H9 (cell line): ENCODE results near the gene ARCN1. TPM values are rescaled to one million over a fixed set of nuclear protein-coding genes. Genes with fewer than 3 reads are reported as not detected.

Experiments
- DNase-seq: peaks from one replicate; pipeline ENCODE4 v3.0.0-alpha.2; 2017
- H2AFZ ChIP-seq: one replicate; pipeline ENCODE4 v1.6.1; 2013; ENCODE audit warnings: mild to moderate bottlenecking, low read length, control low read depth, moderate library complexity
- H2AK5ac ChIP-seq: 2 replicates; pipeline ENCODE4 v1.6.1; 2013; ENCODE audit warnings: low read length, control low read depth, mixed read lengths; ENCODE audit not compliant: insufficient read length
- H2BK120ac ChIP-seq: one replicate; pipeline ENCODE4 v1.6.1; 2013; ENCODE audit warnings: low read depth, mild to moderate bottlenecking, low read length, control low read depth, inconsistent platforms; ENCODE audit not compliant: poor library complexity, severe bottlenecking
- H2BK12ac ChIP-seq: 2 replicates; pipeline ENCODE4 v1.6.1; 2013; ENCODE audit warnings: low read length, control low read depth, mixed read lengths, low read depth; ENCODE audit not compliant: insufficient read length
- H2BK15ac ChIP-seq: 2 replicates; pipeline ENCODE4 v1.6.1; 2013; ENCODE audit warnings: low read depth, low read length, control low read depth
- H2BK20ac ChIP-seq: one replicate; pipeline ENCODE4 v1.6.1; 2013; ENCODE audit warnings: low read depth, mild to moderate bottlenecking, low read length, control low read depth, inconsistent platforms; ENCODE audit not compliant: poor library complexity, severe bottlenecking
- H2BK5ac ChIP-seq: 2 replicates; pipeline ENCODE4 v1.6.1; 2013; ENCODE audit warnings: low read length, control low read depth, mixed read lengths; ENCODE audit not compliant: insufficient read length
- H3K14ac ChIP-seq: 2 replicates; pipeline ENCODE4 v1.6.1; 2013; ENCODE audit warnings: low read length, control low read depth; ENCODE audit not compliant: insufficient read depth
- H3K18ac ChIP-seq: 2 replicates; pipeline ENCODE4 v1.6.1; 2013; ENCODE audit warnings: low read depth, mild to moderate bottlenecking, mixed read lengths, low read length, control low read depth; ENCODE audit not compliant: insufficient read length
- H3K23ac ChIP-seq: 2 replicates; pipeline ENCODE4 v1.6.1; 2013; ENCODE audit warnings: low read length, control low read depth, mixed read lengths, low read depth; ENCODE audit not compliant: insufficient read length
- H3K23me2 ChIP-seq: 2 replicates; pipeline ENCODE4 v1.6.1; 2013; ENCODE audit warnings: low read depth, mild to moderate bottlenecking, mixed read lengths, low read length, control low read depth; ENCODE audit not compliant: insufficient read length, poor library complexity, severe bottlenecking
- H3K27ac ChIP-seq: 2 replicates; pipeline ENCODE4 v1.5.1; 2013; ENCODE audit warnings: low read length, control low read depth, mixed read lengths, low read depth; ENCODE audit not compliant: insufficient read length
- H3K27me3 ChIP-seq: 2 replicates; pipeline ENCODE4 v1.6.1; 2013; ENCODE audit warnings: low read length, control low read depth, inconsistent platforms; ENCODE audit not compliant: insufficient read depth
- H3K4ac ChIP-seq: 2 replicates; pipeline ENCODE4 v1.6.1; 2013; ENCODE audit warnings: low read depth, mild to moderate bottlenecking, control low read depth, inconsistent platforms, low read length, moderate library complexity
- H3K4me1 ChIP-seq: 2 replicates; pipeline ENCODE4 v1.6.1; 2013; ENCODE audit warnings: low read length, control low read depth, inconsistent platforms; ENCODE audit not compliant: insufficient read depth
- H3K4me2 ChIP-seq: 2 replicates; pipeline ENCODE4 v1.6.1; 2013; ENCODE audit warnings: low read length, control low read depth, mixed read lengths; ENCODE audit not compliant: insufficient read length, insufficient read depth
- H3K56ac ChIP-seq: 2 replicates; pipeline ENCODE4 v1.6.1; 2013; ENCODE audit warnings: low read depth, mild to moderate bottlenecking, mixed read lengths, low read length, control low read depth; ENCODE audit not compliant: insufficient read length
- H3K79me1 ChIP-seq: 2 replicates; pipeline ENCODE4 v1.6.1; 2013; ENCODE audit warnings: low read depth, mild to moderate bottlenecking, moderate library complexity, low read length, control low read depth, inconsistent platforms; ENCODE audit not compliant: insufficient read depth, poor library complexity, severe bottlenecking
- H3K79me2 ChIP-seq: 2 replicates; pipeline ENCODE4 v1.6.1; 2013; ENCODE audit warnings: low read length, control low read depth, inconsistent platforms; ENCODE audit not compliant: insufficient read depth
- H3K9ac ChIP-seq: 2 replicates; pipeline ENCODE4 v1.6.1; 2013; ENCODE audit warnings: low read length, control low read depth, mixed read lengths; ENCODE audit not compliant: insufficient read length; ENCODE audit errors: extremely low read depth
- H3K9me3 ChIP-seq: one replicate; pipeline ENCODE4 v1.6.1; 2013; ENCODE audit warnings: low read depth, low read length, inconsistent platforms; ENCODE audit not compliant: control insufficient read depth
- H3T11ph ChIP-seq: one replicate; pipeline ENCODE4 v1.6.1; 2013; ENCODE audit warnings: mild to moderate bottlenecking, low read length, control low read depth, inconsistent platforms
- H4K20me1 ChIP-seq: one replicate; pipeline ENCODE4 v1.6.1; 2013; ENCODE audit not compliant: control insufficient read depth, insufficient read length, insufficient read depth
- H4K5ac ChIP-seq: 2 replicates; pipeline ENCODE4 v1.6.1; 2013; ENCODE audit warnings: low read depth, mild to moderate bottlenecking, mixed read lengths, low read length, control low read depth; ENCODE audit not compliant: insufficient read length
- H4K8ac ChIP-seq: replicated peaks from 2 replicates; pipeline ENCODE4 v1.6.1; 2013; ENCODE audit warnings: low read length, control low read depth, mixed read lengths, low read depth; ENCODE audit not compliant: insufficient read length
- H4K91ac ChIP-seq: 2 replicates; pipeline ENCODE4 v1.6.1; 2013; ENCODE audit warnings: low read depth, mild to moderate bottlenecking, moderate library complexity, mixed read lengths, low read length, control low read depth; ENCODE audit not compliant: insufficient read length
- H3K27ac Mint-ChIP-seq, 3 experiments: 2 replicates in 2 of 3; 3 replicates in 1 of 3; pipeline ENCODE4 v1.8.0; 2020 to 2021; ENCODE audit warnings: mixed read lengths in 3 of 3, mild to moderate bottlenecking in 1 of 3, moderate library complexity in 1 of 3
- H3K27me3 Mint-ChIP-seq: 2 replicates; pipeline ENCODE4 v1.8.0; 2021; ENCODE audit warnings: low read depth, mild to moderate bottlenecking, moderate library complexity, mixed read lengths
- H3K36me3 Mint-ChIP-seq, 3 experiments: 2 replicates in 2 of 3; 3 replicates in 1 of 3; pipeline ENCODE4 v1.8.0; 2020 to 2021; ENCODE audit warnings: low read depth in 3 of 3, mixed read lengths in 3 of 3; ENCODE audit not compliant: insufficient read depth in 1 of 3
- H3K4me1 Mint-ChIP-seq, 2 experiments: 2 replicates each; pipeline ENCODE4 v1.8.0; 2020; ENCODE audit warnings: mixed read lengths in 2 of 2
- H3K4me3 Mint-ChIP-seq, 2 experiments: 2 replicates in 1 of 2; 3 replicates in 1 of 2; pipeline ENCODE4 v1.8.0; 2020 to 2021; ENCODE audit warnings: mild to moderate bottlenecking in 2 of 2, mixed read lengths in 2 of 2, moderate library complexity in 1 of 2
- H3K9me3 Mint-ChIP-seq, 2 experiments: 2 replicates in 1 of 2; 3 replicates in 1 of 2; pipeline ENCODE4 v1.8.0; 2020; ENCODE audit warnings: mild to moderate bottlenecking in 2 of 2, mixed read lengths in 2 of 2, moderate library complexity in 1 of 2
- CTCF ChIP-seq: fragments of 200-600 bp; sonication (generic); conservative IDR thresholded peaks from 3 replicates; pipeline ENCODE4 v1.8.0; 2021; ENCODE audit warnings: antibody characterized with exemption, mild to moderate bottlenecking
- WGBS: extraction: QIAGEN DNeasy Blood & Tissue Kit; methylation state at CpG from one replicate; pipeline ENCODE4 v1.1.7; 2013; ENCODE audit warnings: missing lambda C conversion rate, low lambda C conversion rate, mixed read lengths; ENCODE audit not compliant: insufficient read length; ENCODE audit errors: extremely low coverage; 5-methylcytosine and 5-hydroxymethylcytosine counted together
- total RNA-seq: library from RNA; stranded (reverse); gene quantifications from 2 replicates; pipeline ENCODE4 v1.2.1, GENCODE V29; 2021

ARCN1 gene
- total RNA-seq, 1 experiment from 2014 or later: 152 TPM

GRCh38 chr11:118606157-118606843, 34.1 kb downstream of the ARCN1 start:
- no peak overlapping the region for H3K23ac ChIP-seq
- no peak overlapping the region for H2BK5ac ChIP-seq
- no peak overlapping the region for H2AK5ac ChIP-seq
- no peaks in the 10 kb centered on the region for H4K20me1 ChIP-seq
- H2BK120ac ChIP-seq: no peak overlapping the region
- peak overlapping the region in 1 of 2 experiments; percentile 54; a peak in 2 of 5 replicates for H3K4me3 Mint-ChIP-seq
- no peaks in the 10 kb centered on the region for H3K79me1 ChIP-seq
- no peaks in the 10 kb centered on the region for H3K79me2 ChIP-seq
- no peaks in the 10 kb centered on the region for H3K4me1 ChIP-seq
- H3K27me3 Mint-ChIP-seq: peaks cover 82% of the 10 kb centered on the region
- H3K27me3 ChIP-seq: peaks cover 56% of the 10 kb centered on the region
- no peak for DNase-seq
- H2BK12ac ChIP-seq: no peak overlapping the region
- H3K14ac ChIP-seq: no peak overlapping the region
- H4K91ac ChIP-seq: no peak overlapping the region
- no peak overlapping the region for H2BK15ac ChIP-seq
- H3K9me3 ChIP-seq: no peaks in the 10 kb centered on the region
- no CpG with 5 or more reads among the region's 7 CpGs for WGBS
- no peak overlapping the region for H3K9ac ChIP-seq
- H2BK20ac ChIP-seq: no peak overlapping the region
- peaks cover 0 to 6% of the 10 kb centered on the region in 2 experiments; a peak in 4 of 5 replicates for H3K9me3 Mint-ChIP-seq
- no peak overlapping the region for H3K27ac ChIP-seq
- peaks cover 16% of the 10 kb centered on the region for H3K23me2 ChIP-seq
- H4K5ac ChIP-seq: no peak overlapping the region
- H4K8ac ChIP-seq: no peak overlapping the region
- TF ChIP-seq CTCF: no peak
- H3K4ac ChIP-seq: no peak overlapping the region
- H3K4me1 Mint-ChIP-seq: peaks cover 34 to 44% of the 10 kb centered on the region in 2 experiments
- no peak overlapping the region for H3K18ac ChIP-seq
- no peak overlapping the region for H3K27ac Mint-ChIP-seq
- H3K56ac ChIP-seq: no peak overlapping the region
- no peak overlapping the region for H3T11ph ChIP-seq
- H2AFZ ChIP-seq: no peak overlapping the region
- peaks cover 7 to 15% (median 10%) of the 10 kb centered on the region in 3 experiments for H3K36me3 Mint-ChIP-seq
- no peak overlapping the region for H3K4me2 ChIP-seq
